ENCODE results near the gene EIF4B. TPM values are rescaled to one million over a fixed set of nuclear protein-coding genes. Genes with fewer than 3 reads are reported as not detected.

The EIF4B gene
- total and polyA plus RNA-seq, 8 donors, result 72.8 to 522 (median 418) TPM

GRCh38 chr12:53056296-53056695 lies 50.0 kb downstream of the EIF4B start:
- H3K4me1 ChIP-seq, result peaks cover 25 to 34% (median 29%) of the 10 kb centered on the region in 3 donors
- 87 to 88% methylated on average over 5 of the region's 5 CpGs for WGBS, 2 donors
- no peak overlapping the region for H3K4me3 ChIP-seq
- no peak for ATAC-seq
- no peaks in the 10 kb centered on the region for H3K27me3 ChIP-seq
- intact Hi-C loops (cut with DNase I), result no loop called here
- TF ChIP-seq CTCF (IDR thresholded peaks at IDR 0.05), result no peak
- no peaks in the 10 kb centered on the region for H3K9me3 ChIP-seq
- no peak overlapping the region for H3K27ac ChIP-seq
- FAIRE-seq, result no peak
- peak in 2 of 6 donors; percentile 11 to 29 for DNase-seq
- no peaks in the 10 kb centered on the region for H3K36me3 ChIP-seq

GRCh38 chr12:53056901-53057300 lies 50.6 kb downstream of the EIF4B start:
- no peak for FAIRE-seq
- Histone ChIP-seq H3K4me3 (no peak overlapping the region), H3K9me3 (no peaks in the 10 kb centered on the region), H3K4me1 (peaks cover 25 to 34% (median 29%) of the 10 kb centered on the region in 3 donors), H3K36me3 (no peaks in the 10 kb centered on the region), H3K27ac (no peak overlapping the region), H3K27me3 (no peaks in the 10 kb centered on the region)
- no peak for TF ChIP-seq CTCF (IDR thresholded peaks at IDR 0.05)
- DNase-seq, result peak in 3 of 6 donors; percentile 22 to 37 (median 31)
- no peak for ATAC-seq
- intact Hi-C loops (cut with DNase I), result no loop called here
- WGBS, 2 donors, result 93 to 95% methylated on average over 7 of the region's 7 CpGs

GRCh38 chr12:53057816-53058500 lies 51.7 kb downstream of the EIF4B start:
- ATAC-seq, result no peak
- TF ChIP-seq CTCF (IDR thresholded peaks at IDR 0.05), result no peak
- intact Hi-C loops (cut with DNase I), result no loop called here
- WGBS, 2 donors, result 86 to 87% methylated on average over 13 of the region's 13 CpGs
- Histone ChIP-seq H3K36me3 (peaks cover 0 to 6% (median 0%) of the 10 kb centered on the region in 3 donors), H3K4me1 (peaks cover 26 to 35% (median 28%) of the 10 kb centered on the region in 3 donors), H3K27me3 (no peaks in the 10 kb centered on the region), H3K4me3 (no peak overlapping the region), H3K9me3 (no peaks in the 10 kb centered on the region), H3K27ac (no peak overlapping the region)
- no peak for FAIRE-seq
- peak in 3 of 6 donors; percentile 26 to 75 (median 34) for DNase-seq

DNA sequence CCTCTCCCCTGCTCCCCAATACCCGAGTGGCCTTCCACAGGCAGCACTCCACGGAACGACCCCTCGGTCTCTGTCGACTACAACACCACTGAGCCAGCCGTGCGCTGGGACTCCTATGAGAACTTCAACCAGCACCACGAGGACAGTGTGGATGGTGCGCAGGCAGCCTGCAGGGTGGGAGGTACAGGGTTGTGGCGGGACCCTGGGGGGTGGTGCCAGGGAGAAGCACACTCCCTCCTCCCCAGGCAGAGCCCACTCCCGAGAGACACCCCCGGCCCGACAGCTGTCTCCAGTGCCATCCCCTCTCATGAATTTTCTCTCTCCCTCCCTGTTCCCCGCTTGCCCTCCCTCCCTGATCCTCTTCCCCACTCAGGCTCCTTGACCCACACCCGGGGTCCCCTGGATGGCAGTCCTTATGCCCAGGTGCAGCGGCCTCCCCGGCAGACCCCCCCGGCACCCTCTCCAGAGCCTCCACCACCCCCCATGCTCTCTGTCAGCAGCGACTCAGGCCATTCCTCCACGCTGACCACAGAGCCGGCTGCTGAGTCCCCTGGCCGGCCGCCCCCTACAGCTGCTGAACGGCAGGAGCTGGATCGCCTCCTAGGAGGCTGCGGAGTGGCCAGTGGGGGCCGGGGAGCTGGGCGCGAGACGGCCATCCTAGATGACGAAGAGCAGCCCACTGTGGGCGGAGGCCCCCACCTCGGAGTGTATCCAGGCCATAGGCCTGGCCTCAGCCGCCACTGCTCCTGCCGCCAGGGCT lies 52.6 kb downstream of the EIF4B start:
- H3K27ac ChIP-seq, result no peak overlapping the region
- ATAC-seq, result no peak
- H3K27me3 ChIP-seq, result no peaks in the 10 kb centered on the region
- 83 to 87% methylated on average over 33 to 35 of the region's 35 CpGs for WGBS, 2 donors
- intact Hi-C loops (cut with DNase I), result no loop called here
- peak in 3 of 6 donors; percentile 20 to 83 (median 50) for DNase-seq
- peaks cover 0 to 14% (median 4%) of the 10 kb centered on the region in 3 donors for H3K36me3 ChIP-seq
- no peaks in the 10 kb centered on the region for H3K9me3 ChIP-seq
- TF ChIP-seq CTCF (IDR thresholded peaks at IDR 0.05), result no peak
- no peak overlapping the region for H3K4me3 ChIP-seq
- H3K4me1 ChIP-seq, result peaks cover 18 to 26% (median 22%) of the 10 kb centered on the region in 3 donors
- FAIRE-seq, result no peak

Measured in pancreas (tissue), 10 donors.